H1 (cell line): ENCODE measurements around the gene EVI5. TPM values are rescaled to one million over a fixed set of nuclear protein-coding genes. Genes with fewer than 3 reads are reported as not detected.

Experiments
- ASH2L ChIP-seq: fragments of 200-600, 300-600 bp; sonication (generic); IDR thresholded peaks from one replicate; pipeline ENCODE4 v1.7.1; 2017; ENCODE audit warnings: low read length
- BCL11A ChIP-seq, 2 experiments: IDR thresholded peaks; one replicate each; pipeline ENCODE4 v1.6.1; 2011; ENCODE audit warnings: low read depth in 2 of 2, low read length in 2 of 2, mild to moderate bottlenecking in 2 of 2
- CHD1 ChIP-seq: IDR thresholded peaks from 2 replicates; pipeline ENCODE4 v1.6.1; 2012; ENCODE audit warnings: low read depth, low read length, improper control_type of control experiment
- CHD2 ChIP-seq: IDR thresholded peaks from 2 replicates; pipeline ENCODE4 v1.6.1; 2012; ENCODE audit warnings: low read length, improper control_type of control experiment
- CHD7 ChIP-seq: fragments of 300-600 bp; sonication (generic); IDR thresholded peaks from 2 replicates; pipeline ENCODE4 v1.7.1; 2012; ENCODE audit warnings: low read length, moderate library complexity, mild to moderate bottlenecking, inconsistent platforms; ENCODE audit not compliant: insufficient replicate concordance
- HDAC6 ChIP-seq: IDR thresholded peaks from one replicate; pipeline ENCODE4 v1.7.1; 2012; ENCODE audit warnings: low read depth, mild to moderate bottlenecking, inconsistent platforms, low read length, moderate library complexity
- NRF1 ChIP-seq: IDR thresholded peaks from 2 replicates; pipeline ENCODE4 v1.6.1; 2011; ENCODE audit warnings: mild to moderate bottlenecking, low read depth, low read length, improper control_type of control experiment
- SIX5 ChIP-seq: IDR thresholded peaks from 2 replicates; pipeline ENCODE4 v1.6.1; 2011; ENCODE audit warnings: mild to moderate bottlenecking, low read depth, low read length
- SP4 ChIP-seq: IDR thresholded peaks from 2 replicates; pipeline ENCODE4 v1.6.1; 2012; ENCODE audit warnings: low read length, inconsistent platforms
- polyA plus RNA-seq, 7 experiments: library from polyadenylated mRNA; depleted of rRNA in 3 of 7; stranded (reverse) in 5 of 7; unstranded in 2 of 7; fragments of >200 nt in 5 of 7; fragments of 200-250 nt in 2 of 7; gene quantifications; 1 replicate in 5 of 7; 2 replicates in 1 of 7; 4 replicates in 1 of 7; pipeline versions ENCODE4 v1.2.1 to v1.2.3, GENCODE V29; 2011 to 2013; ENCODE audit warnings: missing spikeins in 2 of 7, mixed read lengths in 2 of 7
- total RNA-seq: library from RNA; stranded (reverse); fragmentation: NEBNext Ultra II Directional; extraction: Animal tissue kit (Norgen Biotek cat#: 25700); gene quantifications from 2 replicates; pipeline ENCODE4 v1.2.1, GENCODE V29; 2021

Gene EVI5
- total and polyA plus RNA-seq, 2 of the 8 experiments (the other 6 are each of a cell fraction or from before 2014, with no cell fraction given), result 1.7 to 13.7 TPM

GRCh38 chr1:92488832-92489231 is 296.1 kb downstream of the EVI5 start (continued):
- TF ChIP-seq CHD7 (no peak), BCL11A (IDR thresholded peaks at IDR 0.05; ENCODE audit: low read depth in 2 of 2, low read length in 2 of 2) (no peak), CHD2 (no peak), NRF1 (no peak), SP4 (no peak), HDAC6 (no peak), ASH2L (no peak), CHD1 (no peak), SIX5 (no peak)
